Astrocyte of the cerebellum (primary cell): ENCODE data around the gene LSM4.

ENCODE experiments used
- DNase-seq: peaks from one replicate; pipeline ENCODE4 v3.0.0-alpha.2; 2011; ENCODE audit warnings: low read depth
- H3K4me3 ChIP-seq: 2 replicates; pipeline ENCODE4 v1.5.1; 2011; ENCODE audit warnings: mild to moderate bottlenecking, low read depth, low read length, moderate library complexity
- in situ Hi-C: cut with HindIII; loops from 2 replicates; pipeline ENCODE4 v1.10.0; 2017; ENCODE audit warnings: low sequenced_read_pairs
- TF ChIP-seq, protein P1 (sequence below): IDR thresholded peaks from 2 replicates; pipeline ENCODE4 v1.5.1; 2012; ENCODE audit warnings: low read length, low read depth, moderate library complexity, mild to moderate bottlenecking; ENCODE audit errors: missing control alignments

The LSM4 gene

DNA sequence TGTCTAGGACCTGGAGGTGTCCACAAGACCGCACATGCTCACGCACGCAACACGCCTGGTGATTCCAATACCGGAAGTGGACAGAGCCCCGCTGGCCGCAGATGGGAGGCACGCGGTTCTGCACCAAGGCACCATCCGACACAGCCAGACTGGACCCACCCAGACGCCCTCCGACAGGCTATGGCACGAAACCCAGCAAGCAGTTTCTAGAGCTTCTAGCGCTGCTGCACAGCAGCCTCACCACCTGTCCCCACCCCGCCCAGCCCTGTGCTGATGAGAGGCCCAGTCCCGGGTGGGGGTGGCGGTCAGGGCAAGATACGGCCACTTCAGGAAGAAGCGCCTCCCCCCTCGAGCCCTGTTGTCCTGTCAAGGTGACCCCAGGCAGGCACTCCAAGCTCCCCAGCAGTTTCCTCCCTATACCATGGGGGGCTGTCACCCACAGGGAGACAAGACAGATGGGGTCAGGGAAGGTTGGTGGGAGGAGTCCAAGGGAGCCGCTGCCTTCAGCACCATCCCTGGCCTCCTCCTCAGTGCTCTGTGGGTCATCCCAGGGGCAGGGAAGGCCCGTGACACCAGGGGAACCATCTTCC, 11.3 kb downstream of the LSM4 start:
- in situ Hi-C loops, result no loop called here
- no peak overlapping the region for H3K4me3 ChIP-seq
- no peak for DNase-seq
- TF ChIP-seq, protein P1, sequence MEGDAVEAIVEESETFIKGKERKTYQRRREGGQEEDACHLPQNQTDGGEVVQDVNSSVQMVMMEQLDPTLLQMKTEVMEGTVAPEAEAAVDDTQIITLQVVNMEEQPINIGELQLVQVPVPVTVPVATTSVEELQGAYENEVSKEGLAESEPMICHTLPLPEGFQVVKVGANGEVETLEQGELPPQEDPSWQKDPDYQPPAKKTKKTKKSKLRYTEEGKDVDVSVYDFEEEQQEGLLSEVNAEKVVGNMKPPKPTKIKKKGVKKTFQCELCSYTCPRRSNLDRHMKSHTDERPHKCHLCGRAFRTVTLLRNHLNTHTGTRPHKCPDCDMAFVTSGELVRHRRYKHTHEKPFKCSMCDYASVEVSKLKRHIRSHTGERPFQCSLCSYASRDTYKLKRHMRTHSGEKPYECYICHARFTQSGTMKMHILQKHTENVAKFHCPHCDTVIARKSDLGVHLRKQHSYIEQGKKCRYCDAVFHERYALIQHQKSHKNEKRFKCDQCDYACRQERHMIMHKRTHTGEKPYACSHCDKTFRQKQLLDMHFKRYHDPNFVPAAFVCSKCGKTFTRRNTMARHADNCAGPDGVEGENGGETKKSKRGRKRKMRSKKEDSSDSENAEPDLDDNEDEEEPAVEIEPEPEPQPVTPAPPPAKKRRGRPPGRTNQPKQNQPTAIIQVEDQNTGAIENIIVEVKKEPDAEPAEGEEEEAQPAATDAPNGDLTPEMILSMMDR, result no peak

DNA sequence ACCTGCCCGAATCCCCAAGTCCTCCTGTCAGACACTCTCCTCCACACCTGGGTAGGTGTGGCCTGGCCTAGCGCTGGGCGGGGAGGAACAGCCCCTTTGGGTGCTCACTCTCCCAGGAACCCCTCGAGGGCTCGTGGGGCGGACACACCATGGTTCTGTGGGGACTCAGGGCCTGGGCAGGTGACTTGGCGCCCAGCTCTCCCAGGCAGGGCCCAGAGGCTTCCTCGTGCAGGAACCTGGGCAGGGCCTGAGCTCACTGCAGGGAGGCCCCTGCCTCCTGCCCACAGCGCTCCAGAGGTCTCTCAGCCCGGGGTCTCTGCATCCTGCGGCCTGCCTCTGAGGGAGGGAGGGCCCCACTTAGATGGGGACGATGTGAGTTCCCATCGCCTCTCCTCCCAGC, 11.9 kb downstream of the LSM4 start:
- TF ChIP-seq, protein P1, result no peak
- DNase-seq, result no peak
- H3K4me3 ChIP-seq, result no peak overlapping the region
- in situ Hi-C loops, result no loop called here

DNA sequence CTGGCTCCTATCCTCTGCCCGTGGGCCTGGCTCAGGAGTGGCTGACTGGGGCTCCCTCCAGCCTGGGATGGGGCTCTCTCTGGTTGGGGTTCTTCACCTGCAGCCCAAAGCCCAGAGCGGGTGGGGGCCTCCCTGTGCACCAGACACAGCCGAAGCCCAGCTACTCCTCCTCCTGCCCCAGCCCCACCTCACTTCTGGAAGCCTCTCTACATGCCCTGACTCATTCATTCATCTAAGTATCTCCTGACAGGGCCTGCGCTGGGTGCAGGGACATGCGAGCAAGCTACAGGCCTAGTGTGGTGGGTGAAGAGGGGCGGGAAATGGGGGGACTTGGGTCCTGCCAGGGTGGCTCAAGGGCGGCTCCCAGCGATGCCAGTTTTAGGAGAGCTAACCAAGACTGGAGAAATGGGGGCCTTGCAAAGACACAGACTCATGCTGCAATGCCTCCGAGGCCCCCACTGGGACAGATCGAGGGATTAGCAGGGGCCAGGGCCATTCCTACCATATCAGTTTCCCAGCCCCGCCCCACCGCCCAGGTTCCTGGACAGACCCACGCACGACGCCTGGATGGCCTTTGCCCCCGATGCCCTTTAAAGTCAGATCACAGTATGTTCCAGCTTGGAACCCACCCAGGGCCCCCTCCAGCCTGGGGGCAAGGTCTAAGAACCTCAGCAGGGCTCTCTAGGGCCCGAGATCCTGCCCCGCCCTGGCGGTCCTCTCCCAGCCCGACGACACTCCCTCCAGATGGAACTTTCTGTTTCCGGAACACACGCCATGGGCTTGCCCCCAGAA, 12.6 kb downstream of the LSM4 start:
- no peak overlapping the region for H3K4me3 ChIP-seq
- TF ChIP-seq, protein P1, result no peak
- DNase-seq, result no peak
- in situ Hi-C loops, result no loop called here

DNA sequence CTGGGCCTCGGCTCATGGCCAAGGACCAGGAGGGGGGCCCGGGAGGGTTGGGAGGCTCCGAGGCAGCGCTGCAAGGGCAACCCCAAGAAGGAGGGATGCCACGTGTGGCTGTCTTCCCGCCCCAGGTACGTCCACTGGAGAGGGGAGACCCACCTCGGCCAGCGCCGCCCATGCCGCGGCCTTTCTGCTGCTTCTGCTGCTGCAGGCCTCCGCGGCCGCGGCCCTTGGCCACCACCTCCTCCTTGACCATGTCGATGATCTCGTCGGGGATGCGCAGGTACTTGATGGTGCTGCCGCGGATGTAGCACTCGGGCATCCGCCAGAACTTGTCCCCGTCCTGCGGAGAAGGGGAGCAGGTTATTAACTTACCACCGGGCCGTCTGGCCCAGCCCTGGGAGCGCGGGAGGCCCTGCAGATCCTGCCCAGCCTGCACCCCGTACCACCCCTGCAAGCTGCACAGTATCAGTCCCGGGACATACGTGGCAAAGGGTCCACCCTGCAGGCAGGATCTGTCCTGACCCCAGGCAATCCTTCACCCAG, 13.3 kb downstream of the LSM4 start:
- H3K4me3 ChIP-seq, result no peak overlapping the region
- DNase-seq, result no peak
- TF ChIP-seq, protein P1, result no peak
- in situ Hi-C loops, result no loop called here

DNA sequence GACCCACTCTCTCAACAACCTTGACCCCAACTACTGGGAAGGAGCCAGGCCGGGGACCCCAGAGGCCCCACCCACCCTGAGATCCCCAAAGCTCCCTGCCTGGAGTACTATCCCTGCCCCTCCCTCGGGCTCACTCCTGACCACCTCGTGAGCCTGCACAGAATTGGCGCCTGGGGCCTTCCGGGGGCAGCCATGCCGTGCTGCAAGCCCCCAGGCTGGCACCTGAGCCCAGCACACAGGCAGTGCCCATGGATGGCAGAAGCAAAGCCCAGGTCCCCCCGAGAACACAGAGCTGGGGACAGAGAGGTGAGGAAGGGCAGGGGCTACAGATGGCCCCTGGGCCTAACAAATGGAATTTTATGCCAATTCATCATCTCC, 13.9 kb downstream of the LSM4 start:
- H3K4me3 ChIP-seq, result no peak overlapping the region
- in situ Hi-C loops, result no loop called here
- TF ChIP-seq, protein P1, result no peak
- DNase-seq, result no peak

DNA sequence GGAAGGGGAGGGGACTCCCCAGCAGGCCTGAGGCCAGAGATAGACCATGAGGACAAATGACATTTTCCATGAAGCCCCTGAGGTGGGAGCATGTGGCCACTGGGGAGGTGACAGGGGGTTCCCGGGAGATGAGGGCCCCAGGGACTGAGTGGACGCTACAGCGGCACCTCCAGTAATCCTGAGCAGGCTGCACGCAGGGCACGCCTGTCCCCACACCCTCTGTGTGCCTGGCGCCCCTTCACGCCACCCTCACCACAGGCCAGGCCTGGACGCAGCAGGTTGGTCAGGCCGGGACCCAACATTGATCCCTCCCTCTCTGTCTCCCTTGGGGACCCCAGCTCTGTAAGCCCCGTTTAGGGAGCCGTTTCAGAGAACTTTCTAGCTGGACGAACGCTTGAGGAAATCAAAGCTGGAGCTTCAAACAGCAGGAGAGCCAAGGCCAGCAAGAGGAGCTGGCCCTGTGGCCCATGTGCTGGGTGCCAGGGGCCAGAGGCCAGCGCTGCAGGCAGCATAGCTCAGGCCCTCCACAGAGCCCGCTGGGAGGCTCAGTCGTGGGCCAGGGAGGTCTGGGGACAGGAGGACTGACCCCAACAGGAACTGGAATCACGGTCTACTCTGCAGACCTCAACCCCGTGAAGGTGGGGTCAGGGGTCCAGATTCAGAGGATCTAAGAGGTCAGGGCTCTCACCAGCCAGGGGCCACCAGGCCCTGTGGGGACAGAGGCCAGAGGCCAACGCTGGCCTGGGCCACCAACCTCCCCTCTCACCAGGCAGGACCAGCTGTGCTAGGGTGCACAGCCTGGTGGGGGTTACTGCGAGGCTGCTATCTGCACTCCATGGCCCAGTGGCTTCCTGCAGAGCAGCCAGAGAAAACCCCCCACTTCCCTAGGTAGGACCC, 14.6 kb downstream of the LSM4 start:
- in situ Hi-C loops, result no loop called here
- no peak overlapping the region for H3K4me3 ChIP-seq
- TF ChIP-seq, protein P1, result no peak
- no peak for DNase-seq
